ENCODE results near the gene RIN3. TPM values are rescaled to one million over a fixed set of nuclear protein-coding genes. Genes with fewer than 3 reads are reported as not detected.

Gene RIN3
- total RNA-seq, 2 donors from 2014 or later = 6.6 to 11.8 TPM

- Histone ChIP-seq H3K27ac (peak overlapping the region; percentile 47 to 59), H3K36me3 (no peaks in the 10 kb centered on the region), H3K9me3 (no peaks in the 10 kb centered on the region), H3K27me3 (no peaks in the 10 kb centered on the region), H3K4me1 (peaks cover 0 to 25% of the 10 kb centered on the region in 2 donors), H3K4me3 (no peak overlapping the region)
- DNase-seq (ENCODE audit: low spot score) = no peak
- TF ChIP-seq CTCF (IDR thresholded peaks at IDR 0.05) = no peak
Measured at GRCh38 chr14:92585981-92586937, 72.7 kb downstream of the RIN3 start.

- Histone ChIP-seq H3K36me3 (no peaks in the 10 kb centered on the region), H3K27ac (peak overlapping the region; percentile 47 to 59), H3K9me3 (no peaks in the 10 kb centered on the region), H3K27me3 (no peaks in the 10 kb centered on the region), H3K4me1 (peaks cover 0 to 25% of the 10 kb centered on the region in 2 donors), H3K4me3 (no peak overlapping the region)
- TF ChIP-seq CTCF (IDR thresholded peaks at IDR 0.05) = no peak
- no peak for DNase-seq (ENCODE audit: low spot score)
Measured at GRCh38 chr14:92586963-92587699, 73.5 kb downstream of the RIN3 start.

GRCh38 chr14:92587700-92588085 is 74.1 kb downstream of the RIN3 start:
- Histone ChIP-seq H3K4me1 (peaks cover 0 to 25% of the 10 kb centered on the region in 2 donors), H3K4me3 (no peak overlapping the region), H3K36me3 (no peaks in the 10 kb centered on the region), H3K9me3 (no peaks in the 10 kb centered on the region), H3K27me3 (no peaks in the 10 kb centered on the region), H3K27ac (peak overlapping the region in 1 of 2 donors; percentile 59)
- DNase-seq (ENCODE audit: low spot score) = no peak
- TF ChIP-seq CTCF (IDR thresholded peaks at IDR 0.05) = no peak

- Histone ChIP-seq H3K27me3 (no peaks in the 10 kb centered on the region), H3K27ac (no peak overlapping the region), H3K36me3 (no peaks in the 10 kb centered on the region), H3K4me1 (peaks cover 0 to 25% of the 10 kb centered on the region in 2 donors), H3K4me3 (no peak overlapping the region), H3K9me3 (no peaks in the 10 kb centered on the region)
- peak in 1 of 2 donors; percentile 32 for TF ChIP-seq CTCF (IDR thresholded peaks at IDR 0.05)
- no peak for DNase-seq (ENCODE audit: low spot score)
Measured at GRCh38 chr14:92589213-92589852, 75.8 kb downstream of the RIN3 start.

GRCh38 chr14:92590176-92590575 is 76.6 kb downstream of the RIN3 start:
- Histone ChIP-seq H3K27ac (no peak overlapping the region), H3K4me1 (peaks cover 0 to 24% of the 10 kb centered on the region in 2 donors)

More at GRCh38 chr14:92590176-92590575, 76.6 kb downstream of the RIN3 start:
- no peak for DNase-seq (ENCODE audit: low spot score)
- no peaks in the 10 kb centered on the region for H3K9me3 ChIP-seq
- no peaks in the 10 kb centered on the region for H3K36me3 ChIP-seq
- no peak for TF ChIP-seq CTCF (IDR thresholded peaks at IDR 0.05)
- H3K4me3 ChIP-seq = no peak overlapping the region
- no peaks in the 10 kb centered on the region for H3K27me3 ChIP-seq
